HG02852 (cell line): ENCODE results near the gene ABHD12.

Source experiments
- ATAC-seq: cut with Tn5 transposase; IDR thresholded peaks from one replicate; pipeline ENCODE4 v1.9.1; 2021; ENCODE audit warnings: mild to moderate bottlenecking, moderate library complexity; ENCODE audit not compliant: unreplicated experiment

ABHD12 gene

GRCh38 chr20:25259358-25259757 lies 131.3 kb downstream of the ABHD12 start:
- no peak for ATAC-seq

GRCh38 chr20:25258828-25259227 lies 131.8 kb downstream of the ABHD12 start:
- no peak for ATAC-seq

- ATAC-seq: no peak
Observed at GRCh38 chr20:25258476-25258805, 132.2 kb downstream of the ABHD12 start.

GRCh38 chr20:25257756-25258475 lies 132.7 kb downstream of the ABHD12 start:
- no peak for ATAC-seq

GRCh38 chr20:25257130-25257529 lies 133.5 kb downstream of the ABHD12 start:
- ATAC-seq: no peak

- no peak for ATAC-seq
Observed at GRCh38 chr20:25256226-25256859, 134.3 kb downstream of the ABHD12 start.

GRCh38 chr20:25254986-25255680 lies 135.5 kb downstream of the ABHD12 start:
- no peak for ATAC-seq

GRCh38 chr20:25254571-25254970 lies 136.1 kb downstream of the ABHD12 start:
- no peak for ATAC-seq

- ATAC-seq: no peak
Observed at GRCh38 chr20:25253606-25254275, 136.9 kb downstream of the ABHD12 start.

GRCh38 chr20:25252686-25253421 lies 137.8 kb downstream of the ABHD12 start:
- ATAC-seq: no peak

GRCh38 chr20:25252230-25252651 lies 138.4 kb downstream of the ABHD12 start:
- no peak for ATAC-seq

GRCh38 chr20:25251558-25251957 lies 139.1 kb downstream of the ABHD12 start:
- ATAC-seq: no peak

- no peak for ATAC-seq
Observed at GRCh38 chr20:25251019-25251418, 139.6 kb downstream of the ABHD12 start.

GRCh38 chr20:25250508-25250907 lies 140.1 kb downstream of the ABHD12 start:
- no peak for ATAC-seq
